ENCODE data around the gene ESRRB. TPM values are rescaled to one million over a fixed set of nuclear protein-coding genes. Genes with fewer than 3 reads are reported as not detected.

The ESRRB gene
- total RNA-seq, 1 experiment from 2014 or later = not detected

Other genes with a start within 250 kb of the ESRRB start
- gene GPATCH2L, start 224.2 kb upstream of the ESRRB start, total RNA-seq (2014; rRNA removed; shearing (Covaris generic)) = 25.5 and 32.4 TPM in 2 replicates